AG04449 (cell line): Measurements from ENCODE around the gene ABHD17A.
A peak's percentile ranks its signal among the peaks of the same experiment; 100 is the strongest.

Experiments
- CTCF ChIA-PET: fragments of 350-600 bp; formaldehyde crosslinking; extraction: SDS; loops from one replicate; lab custom pipeline; 2021; ENCODE audit warnings: antibody characterized with exemption; lab: Yijun Ruan, JAX
- POLR2A ChIA-PET: fragments of 400-600, 350-600 bp; formaldehyde crosslinking; extraction: SDS; loops from one replicate; lab custom pipeline; 2020; ENCODE audit warnings: antibody characterized with exemption, inconsistent platforms; lab: Yijun Ruan, JAX
- DNase-seq: peaks from one replicate; pipeline ENCODE4 v3.0.0-alpha.2; 2010; ENCODE audit warnings: low read depth, low spot score
- H3K4me3 ChIP-seq: 2 replicates; pipeline ENCODE4 v1.5.1; 2011; ENCODE audit warnings: low read depth, mild to moderate bottlenecking, control low read depth, low read length
- CTCF ChIP-seq: IDR thresholded peaks from one replicate; pipeline ENCODE4 v1.5.1; 2011; ENCODE audit warnings: mild to moderate bottlenecking, moderate library complexity, low read length, control low read depth, inconsistent platforms; ENCODE audit not compliant: insufficient read depth; ENCODE audit errors: missing control alignments

The ABHD17A gene

GRCh38 chr19:1907563-1908363, 22.5 kb upstream of the ABHD17A start:
- POLR2A ChIA-PET: no interaction called here
- CTCF ChIA-PET: interaction anchor here (1.0 kb wide), 1 partner anchor 22 kb away, joined by 3 read pairs; no protein-coding TSS in a partner anchor
- H3K4me3 ChIP-seq: no peak overlapping the region
- no peak for DNase-seq
- TF ChIP-seq CTCF: no peak

GRCh38 chr19:1906985-1907562, 21.8 kb upstream of the ABHD17A start:
- CTCF ChIA-PET: interaction anchor here (1.0 kb wide), 1 partner anchor 23 kb away, joined by 3 read pairs; no protein-coding TSS in a partner anchor
- no peak for DNase-seq
- H3K4me3 ChIP-seq: no peak overlapping the region
- no peak for TF ChIP-seq CTCF
- POLR2A ChIA-PET: no interaction called here

- ChIA-PET POLR2A (interaction anchor here (0.5 kb wide), 1 partner anchor 99 kb away, joined by 4 read pairs; no protein-coding TSS in a partner anchor), CTCF (interaction anchor here (0.8 to 1.2 kb wide), 2 partner anchors 8 to 21 kb away, joined by 3 read pairs; no protein-coding TSS in a partner anchor)
- no peak for DNase-seq
- no peak for TF ChIP-seq CTCF
- H3K4me3 ChIP-seq: peak overlapping the region; percentile 76
Observed at GRCh38 chr19:1905863-1906375, 20.6 kb upstream of the ABHD17A start.

- POLR2A ChIA-PET: interaction anchor here (0.5 kb wide), 1 partner anchor 100 kb away, joined by 4 read pairs; no protein-coding TSS in a partner anchor
- DNase-seq: peak; percentile 88
- CTCF ChIA-PET: interaction anchor here (0.8 to 2.8 kb wide), 3 partner anchors 8 to 25 kb away, joined by 3 to 7 read pairs (median 3); no protein-coding TSS in a partner anchor
- H3K4me3 ChIP-seq: peak within 1 kb of the TSS; percentile 76
- TF ChIP-seq CTCF: no peak
Observed at GRCh38 chr19:1905110-1905862, 20.0 kb upstream of the ABHD17A start, which contains the start of the genes ADAT3 and SCAMP4. Gene ADAT3, plus strand, starts transcription at chr19:1905399. Its CDS starts 6,649 bp downstream, at chr19:1912048. Gene SCAMP4, plus strand, starts transcription at chr19:1905399. Its CDS starts 9,621 bp downstream, at chr19:1915020.

- no peak for DNase-seq
- H3K4me3 ChIP-seq: peak overlapping the region; percentile 40
- TF ChIP-seq CTCF: no peak
- POLR2A ChIA-PET: no interaction called here
- CTCF ChIA-PET: interaction anchor here (1.0 to 2.8 kb wide), 3 partner anchors 10 to 25 kb away, joined by 3 to 7 read pairs (median 3); no protein-coding TSS in a partner anchor
Observed at GRCh38 chr19:1904860-1905109, 19.5 kb upstream of the ABHD17A start.
